H9 (cell line): Measurements from ENCODE around the gene NPC1. TPM values are rescaled to one million over a fixed set of nuclear protein-coding genes. Genes with fewer than 3 reads are reported as not detected.

ENCODE experiments used
- DNase-seq: peaks from one replicate; pipeline ENCODE4 v3.0.0-alpha.2; 2017
- H2AFZ ChIP-seq: one replicate; pipeline ENCODE4 v1.6.1; 2013; ENCODE audit warnings: mild to moderate bottlenecking, low read length, control low read depth, moderate library complexity
- H2AK5ac ChIP-seq: 2 replicates; pipeline ENCODE4 v1.6.1; 2013; ENCODE audit warnings: low read length, control low read depth, mixed read lengths; ENCODE audit not compliant: insufficient read length
- H2BK120ac ChIP-seq: one replicate; pipeline ENCODE4 v1.6.1; 2013; ENCODE audit warnings: low read depth, mild to moderate bottlenecking, low read length, control low read depth, inconsistent platforms; ENCODE audit not compliant: poor library complexity, severe bottlenecking
- H2BK12ac ChIP-seq: 2 replicates; pipeline ENCODE4 v1.6.1; 2013; ENCODE audit warnings: low read length, control low read depth, mixed read lengths, low read depth; ENCODE audit not compliant: insufficient read length
- H2BK15ac ChIP-seq: 2 replicates; pipeline ENCODE4 v1.6.1; 2013; ENCODE audit warnings: low read depth, low read length, control low read depth
- H2BK20ac ChIP-seq: one replicate; pipeline ENCODE4 v1.6.1; 2013; ENCODE audit warnings: low read depth, mild to moderate bottlenecking, low read length, control low read depth, inconsistent platforms; ENCODE audit not compliant: poor library complexity, severe bottlenecking
- H2BK5ac ChIP-seq: 2 replicates; pipeline ENCODE4 v1.6.1; 2013; ENCODE audit warnings: low read length, control low read depth, mixed read lengths; ENCODE audit not compliant: insufficient read length
- H3K14ac ChIP-seq: 2 replicates; pipeline ENCODE4 v1.6.1; 2013; ENCODE audit warnings: low read length, control low read depth; ENCODE audit not compliant: insufficient read depth
- H3K18ac ChIP-seq: 2 replicates; pipeline ENCODE4 v1.6.1; 2013; ENCODE audit warnings: low read depth, mild to moderate bottlenecking, mixed read lengths, low read length, control low read depth; ENCODE audit not compliant: insufficient read length
- H3K23ac ChIP-seq: 2 replicates; pipeline ENCODE4 v1.6.1; 2013; ENCODE audit warnings: low read length, control low read depth, mixed read lengths, low read depth; ENCODE audit not compliant: insufficient read length
- H3K23me2 ChIP-seq: 2 replicates; pipeline ENCODE4 v1.6.1; 2013; ENCODE audit warnings: low read depth, mild to moderate bottlenecking, mixed read lengths, low read length, control low read depth; ENCODE audit not compliant: insufficient read length, poor library complexity, severe bottlenecking
- H3K27ac ChIP-seq: 2 replicates; pipeline ENCODE4 v1.5.1; 2013; ENCODE audit warnings: low read length, control low read depth, mixed read lengths, low read depth; ENCODE audit not compliant: insufficient read length
- H3K27me3 ChIP-seq: 2 replicates; pipeline ENCODE4 v1.6.1; 2013; ENCODE audit warnings: low read length, control low read depth, inconsistent platforms; ENCODE audit not compliant: insufficient read depth
- H3K4ac ChIP-seq: 2 replicates; pipeline ENCODE4 v1.6.1; 2013; ENCODE audit warnings: low read depth, mild to moderate bottlenecking, control low read depth, inconsistent platforms, low read length, moderate library complexity
- H3K4me1 ChIP-seq: 2 replicates; pipeline ENCODE4 v1.6.1; 2013; ENCODE audit warnings: low read length, control low read depth, inconsistent platforms; ENCODE audit not compliant: insufficient read depth
- H3K4me2 ChIP-seq: 2 replicates; pipeline ENCODE4 v1.6.1; 2013; ENCODE audit warnings: low read length, control low read depth, mixed read lengths; ENCODE audit not compliant: insufficient read length, insufficient read depth
- H3K56ac ChIP-seq: 2 replicates; pipeline ENCODE4 v1.6.1; 2013; ENCODE audit warnings: low read depth, mild to moderate bottlenecking, mixed read lengths, low read length, control low read depth; ENCODE audit not compliant: insufficient read length
- H3K79me1 ChIP-seq: 2 replicates; pipeline ENCODE4 v1.6.1; 2013; ENCODE audit warnings: low read depth, mild to moderate bottlenecking, moderate library complexity, low read length, control low read depth, inconsistent platforms; ENCODE audit not compliant: insufficient read depth, poor library complexity, severe bottlenecking
- H3K79me2 ChIP-seq: 2 replicates; pipeline ENCODE4 v1.6.1; 2013; ENCODE audit warnings: low read length, control low read depth, inconsistent platforms; ENCODE audit not compliant: insufficient read depth
- H3K9ac ChIP-seq: 2 replicates; pipeline ENCODE4 v1.6.1; 2013; ENCODE audit warnings: low read length, control low read depth, mixed read lengths; ENCODE audit not compliant: insufficient read length; ENCODE audit errors: extremely low read depth
- H3K9me3 ChIP-seq: one replicate; pipeline ENCODE4 v1.6.1; 2013; ENCODE audit warnings: low read depth, low read length, inconsistent platforms; ENCODE audit not compliant: control insufficient read depth
- H3T11ph ChIP-seq: one replicate; pipeline ENCODE4 v1.6.1; 2013; ENCODE audit warnings: mild to moderate bottlenecking, low read length, control low read depth, inconsistent platforms
- H4K20me1 ChIP-seq: one replicate; pipeline ENCODE4 v1.6.1; 2013; ENCODE audit not compliant: control insufficient read depth, insufficient read length, insufficient read depth
- H4K5ac ChIP-seq: 2 replicates; pipeline ENCODE4 v1.6.1; 2013; ENCODE audit warnings: low read depth, mild to moderate bottlenecking, mixed read lengths, low read length, control low read depth; ENCODE audit not compliant: insufficient read length
- H4K8ac ChIP-seq: replicated peaks from 2 replicates; pipeline ENCODE4 v1.6.1; 2013; ENCODE audit warnings: low read length, control low read depth, mixed read lengths, low read depth; ENCODE audit not compliant: insufficient read length
- H4K91ac ChIP-seq: 2 replicates; pipeline ENCODE4 v1.6.1; 2013; ENCODE audit warnings: low read depth, mild to moderate bottlenecking, moderate library complexity, mixed read lengths, low read length, control low read depth; ENCODE audit not compliant: insufficient read length
- H3K27ac Mint-ChIP-seq, 3 experiments: 2 replicates in 2 of 3; 3 replicates in 1 of 3; pipeline ENCODE4 v1.8.0; 2020 to 2021; ENCODE audit warnings: mixed read lengths in 3 of 3, mild to moderate bottlenecking in 1 of 3, moderate library complexity in 1 of 3
- H3K27me3 Mint-ChIP-seq: 2 replicates; pipeline ENCODE4 v1.8.0; 2021; ENCODE audit warnings: low read depth, mild to moderate bottlenecking, moderate library complexity, mixed read lengths
- H3K36me3 Mint-ChIP-seq, 3 experiments: 2 replicates in 2 of 3; 3 replicates in 1 of 3; pipeline ENCODE4 v1.8.0; 2020 to 2021; ENCODE audit warnings: low read depth in 3 of 3, mixed read lengths in 3 of 3; ENCODE audit not compliant: insufficient read depth in 1 of 3
- H3K4me1 Mint-ChIP-seq, 2 experiments: 2 replicates each; pipeline ENCODE4 v1.8.0; 2020; ENCODE audit warnings: mixed read lengths in 2 of 2
- H3K4me3 Mint-ChIP-seq, 2 experiments: 2 replicates in 1 of 2; 3 replicates in 1 of 2; pipeline ENCODE4 v1.8.0; 2020 to 2021; ENCODE audit warnings: mild to moderate bottlenecking in 2 of 2, mixed read lengths in 2 of 2, moderate library complexity in 1 of 2
- H3K9me3 Mint-ChIP-seq, 2 experiments: 2 replicates in 1 of 2; 3 replicates in 1 of 2; pipeline ENCODE4 v1.8.0; 2020; ENCODE audit warnings: mild to moderate bottlenecking in 2 of 2, mixed read lengths in 2 of 2, moderate library complexity in 1 of 2
- WGBS: extraction: QIAGEN DNeasy Blood & Tissue Kit; methylation state at CpG from one replicate; pipeline ENCODE4 v1.1.7; 2013; ENCODE audit warnings: missing lambda C conversion rate, low lambda C conversion rate, mixed read lengths; ENCODE audit not compliant: insufficient read length; ENCODE audit errors: extremely low coverage; 5-methylcytosine and 5-hydroxymethylcytosine counted together
- total RNA-seq: library from RNA; stranded (reverse); gene quantifications from 2 replicates; pipeline ENCODE4 v1.2.1, GENCODE V29; 2021
- TF ChIP-seq, protein P1 (sequence below): fragments of 200-600 bp; sonication (generic); conservative IDR thresholded peaks from 3 replicates; pipeline ENCODE4 v1.8.0; 2021; ENCODE audit warnings: antibody characterized with exemption, mild to moderate bottlenecking

The NPC1 gene
- total RNA-seq, 1 experiment from 2014 or later: 24.2 TPM

DNA sequence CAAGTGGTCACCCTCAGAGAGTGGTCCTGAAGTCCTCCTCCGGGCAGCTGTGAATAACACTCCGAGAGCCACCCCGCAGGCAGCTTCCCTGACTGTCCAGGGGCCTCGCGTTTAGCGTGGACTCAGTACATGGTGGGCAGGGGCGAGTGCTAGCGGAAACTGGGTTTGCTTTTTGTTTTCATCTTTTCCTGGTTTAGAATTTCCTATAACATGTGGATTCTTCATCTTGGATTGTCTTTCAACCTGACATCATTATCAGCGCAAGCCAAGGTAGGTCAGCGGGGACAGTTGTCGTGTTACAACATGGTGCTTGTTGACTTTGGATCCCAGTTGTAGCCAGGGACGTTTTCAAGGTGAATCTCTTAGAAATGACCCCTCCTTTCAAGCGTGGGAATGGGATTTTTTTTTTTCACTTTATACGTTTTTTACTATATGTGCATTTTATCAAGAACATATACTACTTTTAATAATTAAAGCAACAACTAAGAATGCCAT, 62.0 kb downstream of the NPC1 start:
- H2BK120ac ChIP-seq: no peak overlapping the region
- no peak overlapping the region for H4K5ac ChIP-seq
- Mint-ChIP-seq H3K36me3 (peaks cover 26 to 83% (median 61%) of the 10 kb centered on the region in 3 experiments; a peak in 6 of 7 replicates), H3K27ac (no peak overlapping the region), H3K4me1 (0 out of 4 replicates have a peak, but pooled peaks cover 0 to 3% of the 10 kb centered on the region in 2 experiments), H3K4me3 (no peak overlapping the region), H3K9me3 (no peaks in the 10 kb centered on the region), H3K27me3 (no peaks in the 10 kb centered on the region)
- H3K79me2 ChIP-seq: no peaks in the 10 kb centered on the region
- TF ChIP-seq, protein P1, sequence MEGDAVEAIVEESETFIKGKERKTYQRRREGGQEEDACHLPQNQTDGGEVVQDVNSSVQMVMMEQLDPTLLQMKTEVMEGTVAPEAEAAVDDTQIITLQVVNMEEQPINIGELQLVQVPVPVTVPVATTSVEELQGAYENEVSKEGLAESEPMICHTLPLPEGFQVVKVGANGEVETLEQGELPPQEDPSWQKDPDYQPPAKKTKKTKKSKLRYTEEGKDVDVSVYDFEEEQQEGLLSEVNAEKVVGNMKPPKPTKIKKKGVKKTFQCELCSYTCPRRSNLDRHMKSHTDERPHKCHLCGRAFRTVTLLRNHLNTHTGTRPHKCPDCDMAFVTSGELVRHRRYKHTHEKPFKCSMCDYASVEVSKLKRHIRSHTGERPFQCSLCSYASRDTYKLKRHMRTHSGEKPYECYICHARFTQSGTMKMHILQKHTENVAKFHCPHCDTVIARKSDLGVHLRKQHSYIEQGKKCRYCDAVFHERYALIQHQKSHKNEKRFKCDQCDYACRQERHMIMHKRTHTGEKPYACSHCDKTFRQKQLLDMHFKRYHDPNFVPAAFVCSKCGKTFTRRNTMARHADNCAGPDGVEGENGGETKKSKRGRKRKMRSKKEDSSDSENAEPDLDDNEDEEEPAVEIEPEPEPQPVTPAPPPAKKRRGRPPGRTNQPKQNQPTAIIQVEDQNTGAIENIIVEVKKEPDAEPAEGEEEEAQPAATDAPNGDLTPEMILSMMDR: no peak
- H4K8ac ChIP-seq: no peak overlapping the region
- no peaks in the 10 kb centered on the region for H4K20me1 ChIP-seq
- no peak overlapping the region for H2AFZ ChIP-seq
- H3K18ac ChIP-seq: no peak overlapping the region
- H3K4me1 ChIP-seq: no peaks in the 10 kb centered on the region
- WGBS: no CpG with 5 or more reads among the region's 14 CpGs
- no peak overlapping the region for H2BK5ac ChIP-seq
- H4K91ac ChIP-seq: no peak overlapping the region
- H3K9ac ChIP-seq: no peak overlapping the region
- H3K4me2 ChIP-seq: no peak overlapping the region
- no peak overlapping the region for H2BK12ac ChIP-seq
- no peak overlapping the region for H3K14ac ChIP-seq
- no peaks in the 10 kb centered on the region for H3K23me2 ChIP-seq
- H3K4ac ChIP-seq: no peak overlapping the region
- H3K79me1 ChIP-seq: no peaks in the 10 kb centered on the region
- no peak overlapping the region for H2AK5ac ChIP-seq
- H3T11ph ChIP-seq: no peak overlapping the region
- no peak for DNase-seq
- no peak overlapping the region for H3K27ac ChIP-seq
- H2BK20ac ChIP-seq: no peak overlapping the region
- H2BK15ac ChIP-seq: no peak overlapping the region
- H3K56ac ChIP-seq: no peak overlapping the region
- H3K9me3 ChIP-seq: no peaks in the 10 kb centered on the region
- no peaks in the 10 kb centered on the region for H3K27me3 ChIP-seq
- no peak overlapping the region for H3K23ac ChIP-seq
